Endodermal cell (in vitro differentiated cells): ENCODE data around the gene PGBD5. TPM values are rescaled to one million over a fixed set of nuclear protein-coding genes. Genes with fewer than 3 reads are reported as not detected.
A peak's percentile ranks its signal among the peaks of the same experiment; 100 is the strongest.

ENCODE experiments used
- DNase-seq: peaks from one replicate; pipeline ENCODE4 v3.0.0-alpha.2; 2017
- H3K27ac ChIP-seq: 2 replicates; pipeline ENCODE4 v1.5.1; 2013; ENCODE audit warnings: mild to moderate bottlenecking, low read depth, low read length, moderate library complexity
- H3K27me3 ChIP-seq: 2 replicates; pipeline ENCODE4 v1.6.1; 2013; ENCODE audit warnings: mild to moderate bottlenecking, low read length, moderate library complexity; ENCODE audit not compliant: insufficient read depth, control insufficient read depth, poor library complexity, severe bottlenecking
- H3K36me3 ChIP-seq: 2 replicates; pipeline ENCODE4 v1.7.0; 2013; ENCODE audit warnings: mild to moderate bottlenecking, low read length, moderate library complexity; ENCODE audit not compliant: control insufficient read depth, insufficient read depth
- H3K4me1 ChIP-seq: one replicate; pipeline ENCODE4 v1.7.0; 2013; ENCODE audit warnings: low read length; ENCODE audit not compliant: control insufficient read depth, insufficient read depth
- H3K4me3 ChIP-seq: 2 replicates; pipeline ENCODE4 v1.5.1; 2013; ENCODE audit warnings: mild to moderate bottlenecking, low read length, moderate library complexity
- H3K9ac ChIP-seq: 2 replicates; pipeline ENCODE4 v1.6.1; 2013; ENCODE audit warnings: mild to moderate bottlenecking, low read length, moderate library complexity; ENCODE audit not compliant: poor library complexity, severe bottlenecking; ENCODE audit errors: extremely low read depth
- H3K9me3 ChIP-seq: 2 replicates; pipeline ENCODE4 v1.6.1; 2013; ENCODE audit warnings: mild to moderate bottlenecking, low read length, moderate library complexity; ENCODE audit not compliant: control insufficient read depth
- H3K27ac Mint-ChIP-seq: 2 replicates; pipeline ENCODE4 v1.8.0; 2020; ENCODE audit warnings: mixed read lengths
- H3K27me3 Mint-ChIP-seq: 2 replicates; pipeline ENCODE4 v1.8.0; 2021; ENCODE audit warnings: mild to moderate bottlenecking, mixed read lengths; ENCODE audit not compliant: insufficient read depth
- H3K36me3 Mint-ChIP-seq: 2 replicates; pipeline ENCODE4 v1.8.0; 2020; ENCODE audit warnings: low read depth, mixed read lengths
- H3K4me1 Mint-ChIP-seq: 2 replicates; pipeline ENCODE4 v1.8.0; 2020; ENCODE audit warnings: mixed read lengths
- H3K4me3 Mint-ChIP-seq: 2 replicates; pipeline ENCODE4 v1.8.0; 2020; ENCODE audit warnings: mild to moderate bottlenecking, moderate library complexity, mixed read lengths
- H3K9me3 Mint-ChIP-seq: 2 replicates; pipeline ENCODE4 v1.8.0; 2020; ENCODE audit warnings: mild to moderate bottlenecking, mixed read lengths
- WGBS, 2 experiments: methylation state at CpG; one replicate each; pipeline versions ENCODE4 v1.1.5 to v1.1.7; 2013; ENCODE audit warnings: missing lambda C conversion rate in 2 of 2, mixed read lengths in 1 of 2; ENCODE audit not compliant: insufficient coverage in 1 of 2, insufficient read length in 1 of 2; 5-methylcytosine and 5-hydroxymethylcytosine counted together
- total RNA-seq, 2 donors: library from RNA; stranded (reverse); fragmentation: NEBNext Ultra II Directional in 1 of 2; extraction: Animal tissue kit (Norgen Biotek cat#: 25700) in 1 of 2; gene quantifications; 2 replicates in 1 of 2; 3 replicates in 1 of 2; pipeline ENCODE4 v1.2.1, GENCODE V29; 2021
- TF ChIP-seq, protein P1 (sequence below): fragments of 200-600 bp; sonication (generic); conservative IDR thresholded peaks from 2 replicates; pipeline ENCODE4 v1.5.0; 2021; ENCODE audit warnings: antibody characterized with exemption, mild to moderate bottlenecking

Gene PGBD5
- total RNA-seq, 2 donors from 2014 or later: 1.3 to 4.6 TPM

DNA sequence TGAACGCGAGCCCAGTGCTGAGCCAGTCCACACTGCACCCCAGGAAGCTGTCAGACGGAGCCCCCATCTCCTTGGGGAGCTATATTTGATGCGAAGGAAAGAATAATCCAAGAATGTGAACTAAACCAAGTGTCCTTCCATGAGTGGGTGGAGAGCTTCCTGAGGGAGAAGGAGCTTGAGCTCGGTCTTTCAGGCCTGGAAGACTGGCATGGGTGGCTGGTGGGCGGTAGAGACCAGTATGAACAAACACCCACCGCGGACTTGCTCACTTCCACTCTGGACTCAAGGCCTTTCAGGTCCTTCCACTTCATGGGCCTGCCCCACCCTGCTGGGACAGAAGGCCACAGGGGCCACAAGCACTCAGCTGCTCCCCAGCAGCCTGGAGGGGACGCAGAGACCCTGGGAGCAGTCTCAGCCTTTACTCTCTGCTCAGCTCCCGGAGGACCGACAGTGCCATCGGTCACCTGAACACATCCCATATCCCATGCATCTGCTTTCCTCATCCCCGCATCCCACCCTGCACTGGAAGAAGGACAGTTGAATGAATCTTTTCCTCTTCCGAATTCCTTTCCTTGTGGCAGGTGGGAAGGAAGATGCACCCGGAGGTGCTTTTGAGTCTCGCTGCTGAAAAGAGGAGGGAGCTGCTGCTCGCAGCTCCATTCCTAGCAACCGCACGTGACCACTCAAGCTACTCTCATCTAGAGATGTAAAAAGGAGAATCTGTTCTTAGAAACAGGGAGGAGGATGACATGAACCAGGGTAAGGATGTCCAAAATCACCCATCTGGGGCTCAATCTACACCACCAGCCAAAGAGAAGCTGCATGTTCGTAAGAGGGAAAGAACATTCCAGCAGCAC, 92.3 kb downstream of the PGBD5 start:
- Mint-ChIP-seq H3K27me3 (no peaks in the 10 kb centered on the region), H3K4me1 (peaks cover 3% of the 10 kb centered on the region), H3K4me3 (no peak overlapping the region), H3K36me3 (no peaks in the 10 kb centered on the region), H3K9me3 (no peaks in the 10 kb centered on the region), H3K27ac (no peak overlapping the region)
- no peak overlapping the region for H3K27ac ChIP-seq
- H3K36me3 ChIP-seq: no peaks in the 10 kb centered on the region
- no peak overlapping the region for H3K4me3 ChIP-seq
- H3K27me3 ChIP-seq: no peaks in the 10 kb centered on the region
- no peak overlapping the region for H3K9ac ChIP-seq
- no peaks in the 10 kb centered on the region for H3K9me3 ChIP-seq
- 92 to 94% methylated on average over 8 to 20 of the region's 20 CpGs for WGBS, 2 experiments
- no peak for DNase-seq
- TF ChIP-seq, protein P1, sequence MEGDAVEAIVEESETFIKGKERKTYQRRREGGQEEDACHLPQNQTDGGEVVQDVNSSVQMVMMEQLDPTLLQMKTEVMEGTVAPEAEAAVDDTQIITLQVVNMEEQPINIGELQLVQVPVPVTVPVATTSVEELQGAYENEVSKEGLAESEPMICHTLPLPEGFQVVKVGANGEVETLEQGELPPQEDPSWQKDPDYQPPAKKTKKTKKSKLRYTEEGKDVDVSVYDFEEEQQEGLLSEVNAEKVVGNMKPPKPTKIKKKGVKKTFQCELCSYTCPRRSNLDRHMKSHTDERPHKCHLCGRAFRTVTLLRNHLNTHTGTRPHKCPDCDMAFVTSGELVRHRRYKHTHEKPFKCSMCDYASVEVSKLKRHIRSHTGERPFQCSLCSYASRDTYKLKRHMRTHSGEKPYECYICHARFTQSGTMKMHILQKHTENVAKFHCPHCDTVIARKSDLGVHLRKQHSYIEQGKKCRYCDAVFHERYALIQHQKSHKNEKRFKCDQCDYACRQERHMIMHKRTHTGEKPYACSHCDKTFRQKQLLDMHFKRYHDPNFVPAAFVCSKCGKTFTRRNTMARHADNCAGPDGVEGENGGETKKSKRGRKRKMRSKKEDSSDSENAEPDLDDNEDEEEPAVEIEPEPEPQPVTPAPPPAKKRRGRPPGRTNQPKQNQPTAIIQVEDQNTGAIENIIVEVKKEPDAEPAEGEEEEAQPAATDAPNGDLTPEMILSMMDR: no peak
- no peaks in the 10 kb centered on the region for H3K4me1 ChIP-seq

DNA sequence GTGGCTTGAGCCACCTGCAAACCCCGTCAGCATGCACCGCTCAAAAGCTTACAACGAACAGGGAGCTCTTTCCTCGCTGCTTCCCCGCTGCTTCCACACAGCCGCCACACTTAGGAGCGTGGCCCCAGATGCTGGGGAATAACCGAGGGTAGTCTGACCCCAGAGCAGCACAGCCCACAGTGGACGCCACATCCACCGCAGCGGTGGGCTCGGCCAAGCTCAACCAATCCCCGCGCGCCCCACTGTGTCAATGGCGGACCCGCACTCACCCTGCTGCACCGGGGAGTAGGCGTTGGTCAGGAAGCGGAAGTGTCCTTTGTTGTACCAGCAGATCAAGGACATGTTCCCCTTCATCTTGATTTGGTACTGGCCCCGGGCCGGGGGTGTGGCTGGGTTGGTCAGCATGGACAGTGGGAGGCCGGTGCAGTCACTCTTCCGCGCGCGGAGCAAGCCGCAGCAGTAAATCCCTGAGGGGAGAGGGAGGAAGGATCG, 93.5 kb downstream of the PGBD5 start:
- peak; percentile 74 for DNase-seq
- Mint-ChIP-seq H3K27me3 (no peaks in the 10 kb centered on the region), H3K9me3 (no peaks in the 10 kb centered on the region), H3K4me3 (peak overlapping the region; percentile 73), H3K27ac (peak overlapping the region; percentile 87), H3K4me1 (peaks cover 3% of the 10 kb centered on the region), H3K36me3 (no peaks in the 10 kb centered on the region)
- Histone ChIP-seq H3K4me1 (no peaks in the 10 kb centered on the region), H3K27me3 (no peaks in the 10 kb centered on the region), H3K27ac (peak overlapping the region; percentile 67), H3K9me3 (no peaks in the 10 kb centered on the region), H3K4me3 (peak overlapping the region; percentile 30), H3K9ac (no peak overlapping the region), H3K36me3 (no peaks in the 10 kb centered on the region)
- WGBS, 2 experiments: 60 to 66% methylated on average over 19 to 29 of the region's 29 CpGs
- TF ChIP-seq, protein P1: no peak

DNA sequence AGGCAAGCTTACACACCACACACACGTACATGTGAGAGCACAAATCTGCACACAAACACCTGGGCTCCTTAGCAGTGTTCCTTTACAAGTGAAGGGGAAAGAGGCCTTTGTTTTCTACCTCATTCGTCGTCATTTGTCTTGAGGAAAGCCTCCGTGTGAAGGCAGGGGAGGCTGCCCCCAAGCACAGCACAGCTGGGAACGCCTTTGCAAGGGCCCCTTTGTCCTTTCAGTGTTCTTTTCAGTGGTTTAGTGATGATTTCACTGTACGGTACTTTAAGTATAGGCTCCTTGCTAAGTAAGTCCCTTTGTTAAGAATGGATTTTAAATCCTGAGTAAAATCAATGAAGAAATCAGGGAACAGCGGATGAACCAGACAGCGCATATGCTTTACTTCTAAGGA, 94.1 kb downstream of the PGBD5 start:
- 77 to 79% methylated on average over 3 to 8 of the region's 8 CpGs for WGBS, 2 experiments
- Histone ChIP-seq H3K27ac (peak overlapping the region; percentile 67), H3K27me3 (no peaks in the 10 kb centered on the region), H3K4me1 (no peaks in the 10 kb centered on the region), H3K4me3 (peak overlapping the region; percentile 30), H3K9me3 (no peaks in the 10 kb centered on the region), H3K36me3 (no peaks in the 10 kb centered on the region), H3K9ac (no peak overlapping the region)
- H3K4me1 Mint-ChIP-seq: peaks cover 3% of the 10 kb centered on the region
- no peaks in the 10 kb centered on the region for H3K36me3 Mint-ChIP-seq
- H3K27me3 Mint-ChIP-seq: no peaks in the 10 kb centered on the region
- peak overlapping the region; percentile 73 for H3K4me3 Mint-ChIP-seq
- no peaks in the 10 kb centered on the region for H3K9me3 Mint-ChIP-seq
- DNase-seq: no peak
- TF ChIP-seq, protein P1: no peak
- peak overlapping the region; percentile 87 for H3K27ac Mint-ChIP-seq
